MM.1S (cell line): ENCODE results near the gene RAB27B.

Experiments
- CTCF ChIP-seq: fragments of 300-600 bp; sonication (generic); IDR thresholded peaks from 2 replicates; pipeline ENCODE4 v1.5.1; 2016; ENCODE audit warnings: antibody characterized with exemption, low read length, mixed read lengths
- EZH2phosphoT487 ChIP-seq: fragments of 300-600 bp; sonication (generic); IDR thresholded peaks from 2 replicates; pipeline ENCODE4 v1.6.1; 2018; ENCODE audit warnings: antibody characterized with exemption, low read length

GRCh38 chr18:54877076-54877475 lies 48.8 kb downstream of the RAB27B start:
- no peak for TF ChIP-seq CTCF
- TF ChIP-seq EZH2phosphoT487: no peak
